GM19397 (cell line): ENCODE results near the gene ARID1A.

ENCODE experiments used
- ATAC-seq: cut with Tn5 transposase; IDR thresholded peaks from one replicate; pipeline ENCODE4 v1.9.1; 2021; ENCODE audit warnings: mild to moderate bottlenecking, moderate library complexity; ENCODE audit not compliant: unreplicated experiment

Gene ARID1A

DNA sequence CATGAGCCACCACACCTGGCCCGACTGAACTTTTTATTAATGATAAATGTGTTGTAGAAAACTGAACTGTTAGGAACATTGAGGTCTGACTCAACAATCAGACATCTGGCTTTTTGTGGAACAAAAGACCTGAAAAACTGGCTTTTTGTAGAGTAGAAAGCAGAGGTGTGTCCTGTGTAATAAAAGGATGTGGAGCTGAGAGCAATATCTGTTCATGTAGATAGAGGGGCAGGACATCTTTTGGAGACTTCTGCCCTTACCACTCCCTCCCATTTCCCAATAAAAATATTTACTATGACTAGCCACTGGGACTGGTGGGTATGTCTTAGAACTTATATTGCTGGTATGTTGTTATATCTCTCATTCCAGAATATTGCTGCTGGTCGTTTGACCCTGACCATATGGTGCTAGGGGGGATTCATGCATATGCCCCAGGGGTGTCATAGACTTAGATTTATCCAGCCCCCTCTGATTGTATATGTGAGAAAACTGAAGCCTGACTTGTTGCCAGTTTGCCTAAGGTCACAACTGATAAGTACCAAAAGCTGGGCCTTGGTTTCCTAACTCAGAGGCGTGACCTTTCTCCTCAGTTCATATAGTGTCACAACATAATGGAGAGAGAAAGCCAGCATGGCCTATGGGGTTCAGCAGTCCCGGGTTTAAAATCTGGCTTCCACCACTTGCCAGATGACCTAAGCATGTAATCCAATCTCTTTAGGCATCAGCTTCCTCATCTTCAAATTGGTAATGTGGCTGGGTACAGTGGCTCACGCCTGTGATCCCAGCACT, 58.5 kb downstream of the ARID1A start:
- ATAC-seq = no peak

GRCh38 chr1:26758358-26758757, 62.5 kb downstream of the ARID1A start:
- ATAC-seq = no peak

DNA sequence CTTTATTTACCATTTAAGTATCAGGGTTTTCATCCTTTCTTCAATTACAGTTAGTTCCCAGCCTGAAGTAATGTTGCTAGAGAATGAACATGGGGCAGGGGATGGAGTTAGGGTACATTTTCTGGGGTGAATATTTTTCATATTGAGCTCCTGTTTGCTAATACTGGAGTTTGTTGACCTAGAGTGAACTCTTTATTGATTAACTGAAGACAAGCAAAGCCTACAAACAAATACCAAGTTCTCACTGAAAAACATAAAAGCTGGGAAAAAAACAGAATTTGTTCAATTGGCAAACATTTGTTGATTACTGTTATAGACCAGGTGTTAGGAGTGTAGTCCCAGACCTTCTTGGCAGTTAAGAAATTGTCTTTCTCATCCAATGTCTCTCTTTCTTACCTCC, 63.7 kb downstream of the ARID1A start:
- ATAC-seq = no peak

DNA sequence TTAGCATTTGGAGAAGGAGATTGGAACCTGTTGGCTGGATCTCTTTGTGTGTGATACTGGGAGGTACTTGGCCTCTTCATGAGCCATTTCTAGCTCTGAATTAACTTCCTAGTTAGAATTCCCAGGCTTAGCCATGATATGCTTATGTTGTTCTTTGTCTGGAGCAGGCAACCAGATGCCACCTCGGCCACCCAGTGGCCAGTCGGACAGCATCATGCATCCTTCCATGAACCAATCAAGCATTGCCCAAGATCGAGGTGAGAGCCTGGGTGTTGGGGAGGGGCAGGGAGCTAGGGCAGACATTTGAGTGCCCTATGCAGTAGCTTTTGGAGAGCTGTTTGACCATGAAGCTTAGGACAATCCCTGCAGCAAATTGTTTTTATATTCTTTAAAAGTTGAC, 65.4 kb downstream of the ARID1A start:
- no peak for ATAC-seq

DNA sequence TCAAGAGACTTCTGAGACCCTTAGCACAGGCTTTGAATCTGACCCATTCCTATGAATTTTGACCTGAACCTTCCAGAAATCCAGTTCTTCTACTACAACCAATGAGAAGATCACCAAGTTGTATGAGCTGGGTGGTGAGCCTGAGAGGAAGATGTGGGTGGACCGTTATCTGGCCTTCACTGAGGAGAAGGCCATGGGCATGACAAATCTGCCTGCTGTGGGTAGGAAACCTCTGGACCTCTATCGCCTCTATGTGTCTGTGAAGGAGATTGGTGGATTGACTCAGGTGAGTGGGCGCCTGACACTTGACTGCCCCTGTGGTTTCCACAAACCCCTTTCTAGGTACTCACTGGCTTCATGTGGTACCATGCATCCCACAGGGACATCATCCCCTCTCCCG, 71.9 kb downstream of the ARID1A start:
- no peak for ATAC-seq

DNA sequence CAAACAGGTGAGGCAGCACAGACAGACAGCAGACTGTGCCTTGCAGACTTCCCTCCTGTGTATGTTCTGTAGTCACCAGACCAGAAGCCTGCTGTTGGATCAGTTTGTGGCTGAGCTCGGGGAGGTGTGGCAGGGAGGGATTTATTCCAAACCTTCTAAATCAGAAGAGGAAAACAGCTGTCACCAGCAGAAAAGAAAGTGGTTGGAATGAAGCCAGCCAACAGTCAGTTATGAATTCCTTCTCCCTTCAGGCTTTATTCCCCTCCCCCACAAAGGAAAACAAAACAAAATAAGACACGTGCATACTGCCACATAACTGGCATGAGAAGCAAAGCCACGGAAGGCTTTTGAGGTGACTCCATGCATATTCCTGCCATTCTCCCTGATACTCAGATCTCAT, 72.9 kb downstream of the ARID1A start:
- no peak for ATAC-seq

DNA sequence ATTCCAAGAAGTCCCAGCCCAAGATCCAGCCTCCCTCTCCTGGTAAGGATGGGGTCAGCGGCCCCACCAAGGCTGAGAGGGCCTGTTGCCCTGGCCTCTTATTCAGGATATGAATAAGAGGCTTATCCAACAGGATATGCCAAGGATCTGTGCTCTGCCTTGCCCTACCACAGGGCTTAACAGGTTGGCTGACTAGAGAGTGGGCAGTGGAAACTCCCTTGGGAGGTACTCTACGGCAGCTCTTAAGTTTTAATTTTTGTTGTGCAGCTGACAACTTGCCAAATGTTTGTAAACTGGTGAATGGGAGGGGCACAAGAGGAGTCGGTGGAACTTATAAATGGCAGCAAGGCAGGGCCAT, 75.4 kb downstream of the ARID1A start:
- no peak for ATAC-seq

DNA sequence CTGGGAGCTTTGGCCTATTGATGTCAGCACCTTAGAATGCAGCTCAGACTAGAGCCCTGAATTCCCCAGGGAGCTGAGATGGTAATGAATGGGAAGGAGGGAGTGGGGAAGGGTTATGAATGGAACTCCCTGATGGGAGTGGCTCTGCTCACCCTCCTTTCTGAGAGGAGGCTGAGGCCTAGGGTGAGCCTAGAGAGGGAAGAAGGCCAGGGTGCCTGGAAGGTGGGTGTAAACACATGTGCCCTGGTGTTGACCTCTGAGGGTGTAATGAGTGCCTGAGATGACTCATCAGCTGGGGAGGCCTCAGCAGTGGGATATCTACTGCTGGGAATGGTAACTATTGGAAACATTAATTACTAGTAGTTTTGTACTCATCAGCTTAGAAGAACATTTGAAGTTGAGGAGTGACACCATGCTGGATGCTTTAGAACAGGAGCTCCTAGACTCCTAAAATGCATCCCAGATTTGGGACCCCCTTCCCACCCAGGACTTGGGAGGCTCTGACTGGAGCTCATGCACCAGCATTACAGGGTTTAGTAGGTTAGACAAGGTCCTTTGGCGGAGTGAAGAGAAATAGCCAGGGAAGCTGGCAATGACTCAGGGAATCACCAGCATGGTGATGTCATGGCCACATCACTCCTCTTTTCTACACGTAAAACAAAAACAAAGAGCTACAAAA, 76.0 kb downstream of the ARID1A start:
- ATAC-seq = no peak

DNA sequence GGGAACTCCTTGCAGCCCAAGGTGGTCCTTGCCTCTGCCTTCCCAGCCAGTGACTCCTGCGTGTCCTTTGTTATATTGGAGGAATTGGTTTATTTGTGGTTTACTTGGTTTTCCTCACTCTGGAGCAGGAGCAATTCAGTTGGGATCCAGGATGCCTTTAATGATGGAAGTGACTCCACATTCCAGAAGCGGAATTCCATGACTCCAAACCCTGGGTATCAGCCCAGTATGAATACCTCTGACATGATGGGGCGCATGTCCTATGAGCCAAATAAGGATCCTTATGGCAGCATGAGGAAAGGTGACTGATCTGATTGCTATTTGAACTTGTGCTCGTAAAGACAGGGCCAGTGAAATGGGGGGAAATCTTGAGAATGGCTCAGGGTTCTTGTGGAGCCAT, 76.9 kb downstream of the ARID1A start:
- no peak for ATAC-seq

GRCh38 chr1:26774462-26774861, 78.6 kb downstream of the ARID1A start:
- no peak for ATAC-seq

DNA sequence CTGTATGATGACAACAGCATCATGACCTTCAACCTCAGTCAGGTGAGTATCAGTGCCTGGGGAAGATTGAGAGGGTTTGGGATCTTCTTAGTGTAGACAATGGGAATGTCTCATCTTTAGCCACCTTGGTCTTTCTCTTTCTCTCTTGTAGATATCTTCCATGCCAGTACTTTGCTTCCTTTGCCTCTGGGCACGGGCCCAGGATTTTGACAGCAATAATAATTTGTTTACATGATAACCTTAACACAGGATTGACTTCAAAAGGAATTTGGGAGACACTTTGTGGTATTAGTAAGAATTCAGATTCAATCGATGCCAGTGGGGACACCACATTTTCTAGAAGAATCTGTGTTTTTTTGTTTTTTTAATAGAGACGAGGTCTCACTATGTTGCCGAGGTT, 79.9 kb downstream of the ARID1A start:
- ATAC-seq = no peak

DNA sequence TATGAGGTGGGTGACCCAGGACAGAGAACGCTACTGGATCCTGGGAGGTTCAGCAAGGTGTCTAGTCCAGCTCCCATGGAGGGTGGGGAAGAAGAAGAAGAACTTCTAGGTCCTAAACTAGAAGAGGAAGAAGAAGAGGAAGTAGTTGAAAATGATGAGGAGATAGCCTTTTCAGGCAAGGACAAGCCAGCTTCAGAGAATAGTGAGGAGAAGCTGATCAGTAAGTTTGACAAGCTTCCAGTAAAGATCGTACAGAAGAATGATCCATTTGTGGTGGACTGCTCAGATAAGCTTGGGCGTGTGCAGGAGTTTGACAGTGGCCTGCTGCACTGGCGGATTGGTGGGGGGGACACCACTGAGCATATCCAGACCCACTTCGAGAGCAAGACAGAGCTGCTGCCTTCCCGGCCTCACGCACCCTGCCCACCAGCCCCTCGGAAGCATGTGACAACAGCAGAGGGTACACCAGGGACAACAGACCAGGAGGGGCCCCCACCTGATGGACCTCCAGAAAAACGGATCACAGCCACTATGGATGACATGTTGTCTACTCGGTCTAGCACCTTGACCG, 83.4 kb downstream of the ARID1A start:
- no peak for ATAC-seq

- ATAC-seq = no peak
Observed at GRCh38 chr1:26780344-26780957, 84.6 kb downstream of the ARID1A start.

- ATAC-seq = no peak
Observed at GRCh38 chr1:26781206-26781825, 85.5 kb downstream of the ARID1A start.

DNA sequence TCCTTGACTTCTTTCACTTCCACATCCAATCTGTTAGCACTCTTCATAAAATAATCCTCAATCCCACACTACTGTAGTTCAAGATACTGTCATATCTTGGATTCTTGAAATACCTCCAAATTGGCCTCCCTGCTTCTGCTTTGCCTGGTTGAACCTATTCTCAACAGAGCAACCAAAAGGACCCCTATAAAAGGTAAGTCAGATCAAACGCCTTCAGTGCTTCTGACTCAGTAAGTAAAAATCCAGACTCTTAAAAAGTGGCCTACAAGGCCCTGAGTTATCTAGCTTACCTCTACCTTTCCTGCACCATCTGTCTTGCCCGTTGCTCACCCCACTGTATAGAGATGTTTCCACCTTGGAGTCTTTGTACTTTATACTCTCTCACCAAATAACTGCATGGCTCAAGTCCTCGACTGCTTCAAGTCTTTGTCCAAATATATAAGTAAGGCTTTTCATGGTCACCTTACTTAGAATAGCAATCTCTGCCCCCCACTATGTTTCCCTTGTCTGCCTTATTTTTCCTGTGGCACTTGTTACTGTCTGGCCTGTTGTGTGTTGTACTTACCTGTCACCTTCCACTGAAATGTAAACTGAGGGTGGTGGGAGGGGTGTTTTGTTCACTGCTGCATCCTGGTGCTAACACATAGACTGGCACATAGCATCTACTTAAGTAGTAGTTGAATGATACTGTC, 86.9 kb downstream of the ARID1A start:
- no peak for ATAC-seq

- ATAC-seq = no peak
Observed at GRCh38 chr1:26783646-26784022, 87.8 kb downstream of the ARID1A start.

GRCh38 chr1:26784023-26784871, 88.4 kb downstream of the ARID1A start:
- ATAC-seq = no peak

- no peak for ATAC-seq
Observed at GRCh38 chr1:26784886-26785285, 89.1 kb downstream of the ARID1A start.

- no peak for ATAC-seq
Observed at GRCh38 chr1:26785611-26786436, 90.0 kb downstream of the ARID1A start.
